ENCODE results near the gene SPNS2.

SPNS2 gene

GRCh38 chr17:4498461-4499397 lies at the start of gene SPNS2:
SPNS2 (plus strand) TSS chr17:4498881; CDS start chr17:4499048, 167 bp downstream.
- peak; percentile 51 for DNase-seq
- in situ Hi-C loops (cut with MboI; ENCODE audit: low pct_unique_long_range_greater_than_20kb, low sequenced_read_pairs): no loop called here

- in situ Hi-C loops (cut with MboI; ENCODE audit: low pct_unique_long_range_greater_than_20kb, low sequenced_read_pairs): no loop called here
- no peak for DNase-seq
Measured at GRCh38 chr17:4449736-4450135, 48.9 kb upstream of the SPNS2 start.

- no peak for DNase-seq
Measured at GRCh38 chr17:4450710-4451316, 47.9 kb upstream of the SPNS2 start.

GRCh38 chr17:4453812-4454591 lies 44.7 kb upstream of the SPNS2 start:
- peak; percentile 35 for DNase-seq
- in situ Hi-C loops (cut with MboI; ENCODE audit: low pct_unique_long_range_greater_than_20kb, low sequenced_read_pairs): no loop called here

More at GRCh38 chr17:4450710-4451316, 47.9 kb upstream of the SPNS2 start:
- in situ Hi-C loops (cut with MboI; ENCODE audit: low pct_unique_long_range_greater_than_20kb, low sequenced_read_pairs): no loop called here

GRCh38 chr17:4460661-4461060 lies 38.0 kb upstream of the SPNS2 start:
- in situ Hi-C loops (cut with MboI; ENCODE audit: low pct_unique_long_range_greater_than_20kb, low sequenced_read_pairs): no loop called here
- DNase-seq: no peak

DNA sequence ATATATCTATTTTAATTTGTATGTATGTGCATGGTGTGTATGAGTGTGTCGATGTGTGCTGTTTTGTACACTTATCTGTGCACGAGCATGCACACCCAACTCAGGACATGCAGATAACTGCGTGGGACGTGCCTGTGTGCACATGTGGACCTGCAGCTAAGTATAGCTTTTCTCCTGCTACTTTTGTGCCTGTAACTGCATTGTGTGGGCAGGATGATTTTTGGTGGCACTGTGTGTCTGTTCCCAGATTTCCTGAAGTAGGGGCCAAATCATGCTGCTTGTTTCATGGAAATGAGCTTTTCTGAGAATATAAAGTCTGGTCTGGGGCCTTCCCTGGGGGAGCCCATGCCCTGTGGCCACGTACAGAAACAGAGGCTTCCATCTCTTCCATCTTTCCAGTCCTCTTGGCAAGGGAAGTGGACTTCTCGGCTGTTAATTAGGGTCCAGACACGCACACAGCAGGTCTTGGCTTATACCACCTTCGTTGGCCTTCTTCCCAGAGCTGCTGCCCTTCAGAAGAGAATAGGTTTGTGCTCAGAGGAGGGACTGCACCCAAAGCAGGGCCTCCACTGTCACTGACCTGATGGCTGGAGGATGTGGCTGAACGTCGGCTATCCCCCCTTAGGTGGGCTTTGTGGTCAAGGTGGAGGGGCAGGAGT lies 34.7 kb upstream of the SPNS2 start:
- in situ Hi-C loops (cut with MboI; ENCODE audit: low pct_unique_long_range_greater_than_20kb, low sequenced_read_pairs): no loop called here
- DNase-seq: no peak

DNA sequence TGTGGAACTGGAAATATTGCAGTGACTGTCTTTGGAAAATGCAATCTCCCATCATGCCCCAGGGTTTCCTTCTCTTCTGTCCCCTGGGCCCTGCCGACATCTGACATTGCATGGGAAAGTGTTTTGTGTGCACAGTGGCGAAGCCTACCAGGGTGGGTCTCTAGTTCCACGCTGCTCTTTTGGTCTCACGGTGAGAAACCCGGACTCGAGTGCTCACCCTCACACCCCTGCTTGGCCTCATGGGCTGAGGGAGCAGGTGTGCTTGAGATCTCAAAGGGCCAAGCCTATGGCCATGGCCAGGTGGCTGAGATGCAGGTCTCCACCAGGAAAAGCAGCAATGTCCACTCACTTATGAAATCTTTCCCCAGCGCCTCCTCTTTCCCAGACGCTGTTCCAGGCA lies 32.9 kb upstream of the SPNS2 start:
- in situ Hi-C loops (cut with MboI; ENCODE audit: low pct_unique_long_range_greater_than_20kb, low sequenced_read_pairs): no loop called here
- DNase-seq: no peak

GRCh38 chr17:4467287-4467686 lies 31.4 kb upstream of the SPNS2 start:
- no peak for DNase-seq
- in situ Hi-C loops (cut with MboI; ENCODE audit: low pct_unique_long_range_greater_than_20kb, low sequenced_read_pairs): no loop called here

DNA sequence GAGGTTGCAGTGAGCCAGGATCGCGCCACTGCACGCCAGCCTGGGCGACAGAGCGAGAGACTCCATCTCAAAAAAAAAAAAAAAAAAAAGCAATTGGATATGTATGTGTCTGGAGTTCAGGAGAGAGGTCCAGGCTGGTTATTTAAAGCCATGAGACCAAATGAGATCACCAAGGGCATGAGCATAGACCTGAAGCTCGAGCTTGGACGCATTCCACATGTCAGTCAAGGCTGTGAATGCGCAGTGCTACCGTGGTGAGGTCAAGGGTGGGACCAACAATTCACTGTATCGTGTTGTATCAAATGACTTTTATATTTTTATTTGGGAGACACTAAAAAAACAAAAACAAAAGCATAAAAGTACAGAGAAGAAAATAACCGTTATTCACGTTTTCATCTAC lies 29.1 kb upstream of the SPNS2 start:
- in situ Hi-C loops (cut with MboI; ENCODE audit: low pct_unique_long_range_greater_than_20kb, low sequenced_read_pairs): no loop called here
- DNase-seq: no peak

- in situ Hi-C loops (cut with MboI; ENCODE audit: low pct_unique_long_range_greater_than_20kb, low sequenced_read_pairs): no loop called here
- no peak for DNase-seq
Measured at GRCh38 chr17:4472286-4472685, 26.4 kb upstream of the SPNS2 start.

DNA sequence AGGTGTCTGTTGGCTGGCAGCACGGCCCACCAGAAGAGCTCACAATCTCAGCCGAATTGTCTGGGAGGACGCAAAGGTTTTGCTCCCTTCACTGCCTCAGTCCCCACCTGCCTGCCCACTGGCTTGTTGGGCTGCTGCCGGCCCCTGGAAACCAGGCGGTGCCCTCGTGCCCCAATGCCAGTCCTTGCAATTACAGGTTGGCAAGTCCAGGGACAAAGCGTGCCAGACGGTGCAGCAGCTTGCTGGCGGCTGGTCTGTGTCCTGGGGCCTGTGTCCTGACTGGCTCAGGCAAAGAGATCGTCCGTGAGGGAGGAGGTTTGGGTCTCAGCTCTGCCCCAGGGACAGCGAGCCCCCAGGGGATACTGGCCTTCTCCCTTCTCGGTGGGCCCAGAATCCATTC lies 24.6 kb upstream of the SPNS2 start:
- in situ Hi-C loops (cut with MboI; ENCODE audit: low pct_unique_long_range_greater_than_20kb, low sequenced_read_pairs): no loop called here
- DNase-seq: no peak

DNA sequence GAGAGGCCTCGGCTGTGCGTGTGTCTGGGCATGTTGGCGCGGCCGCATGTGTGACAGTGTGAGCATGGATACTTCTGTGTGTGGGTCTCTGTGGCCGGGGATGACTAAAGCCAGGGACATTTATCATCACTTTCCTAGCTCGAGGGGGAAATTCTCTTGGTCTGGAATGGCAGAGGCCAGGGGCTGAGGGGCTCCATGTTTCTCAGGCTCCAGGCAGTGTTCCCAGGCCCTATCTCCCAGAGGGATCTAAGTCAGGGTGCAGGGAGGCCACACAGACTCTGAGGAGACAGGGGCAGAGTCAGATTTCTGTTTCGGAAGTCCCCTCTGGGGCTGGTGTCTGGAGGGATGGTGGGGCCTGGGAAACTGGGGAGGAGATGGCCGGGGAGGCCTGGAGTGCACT lies 23.7 kb upstream of the SPNS2 start:
- in situ Hi-C loops (cut with MboI; ENCODE audit: low pct_unique_long_range_greater_than_20kb, low sequenced_read_pairs): no loop called here
- no peak for DNase-seq

DNA sequence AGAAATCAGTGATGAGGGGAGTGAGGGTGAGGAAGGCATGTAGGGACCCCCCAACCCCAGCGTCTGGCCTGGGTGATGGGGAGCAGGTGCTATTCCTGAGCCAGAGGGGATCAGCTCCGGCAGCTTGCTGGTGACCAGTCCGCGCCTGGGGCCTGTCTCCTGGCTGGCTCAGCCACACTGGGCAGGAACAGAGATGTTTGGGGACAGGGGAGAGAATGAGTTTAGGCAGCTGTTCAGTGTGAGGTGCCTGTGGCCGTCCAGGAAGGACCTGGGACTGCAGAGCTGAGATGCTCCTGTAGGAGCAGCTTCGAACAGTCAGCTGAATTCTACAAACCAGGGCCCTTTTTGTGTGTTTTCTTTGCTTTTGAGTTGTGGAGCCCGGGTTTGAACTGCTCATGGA lies 23.2 kb upstream of the SPNS2 start:
- in situ Hi-C loops (cut with MboI; ENCODE audit: low pct_unique_long_range_greater_than_20kb, low sequenced_read_pairs): no loop called here
- no peak for DNase-seq

GRCh38 chr17:4476017-4476416 lies 22.7 kb upstream of the SPNS2 start:
- in situ Hi-C loops (cut with MboI; ENCODE audit: low pct_unique_long_range_greater_than_20kb, low sequenced_read_pairs): no loop called here
- DNase-seq: no peak

DNA sequence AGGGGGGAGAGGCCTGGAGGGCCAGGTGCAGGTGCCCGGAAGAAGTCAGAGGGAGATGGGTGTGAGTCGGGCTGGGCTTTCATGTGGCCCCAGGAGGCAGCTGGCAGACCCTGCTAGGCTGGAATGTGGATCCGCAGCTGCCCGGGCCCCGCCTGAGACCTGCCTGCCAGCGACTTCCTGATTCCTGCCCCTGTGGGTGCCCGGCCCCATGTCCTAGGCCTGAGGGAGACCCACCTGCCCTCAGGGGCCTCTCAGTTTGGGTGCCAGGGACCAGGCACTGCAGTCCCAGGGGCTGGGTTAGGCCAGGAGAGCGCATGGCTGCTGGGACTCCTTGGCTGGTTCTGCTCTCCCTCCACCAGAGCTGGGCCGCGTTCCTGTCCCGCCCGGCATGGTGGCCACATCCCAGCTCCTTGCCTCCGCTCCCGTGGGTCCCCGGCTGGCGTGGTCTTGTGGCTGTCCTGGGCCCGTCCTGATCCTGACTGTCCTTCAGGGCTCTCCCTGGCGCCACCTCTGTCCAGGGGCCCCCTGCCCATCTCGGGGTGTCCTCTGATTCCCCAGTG lies 22.1 kb upstream of the SPNS2 start:
- DNase-seq: no peak
- in situ Hi-C loops (cut with MboI; ENCODE audit: low pct_unique_long_range_greater_than_20kb, low sequenced_read_pairs): no loop called here

DNA sequence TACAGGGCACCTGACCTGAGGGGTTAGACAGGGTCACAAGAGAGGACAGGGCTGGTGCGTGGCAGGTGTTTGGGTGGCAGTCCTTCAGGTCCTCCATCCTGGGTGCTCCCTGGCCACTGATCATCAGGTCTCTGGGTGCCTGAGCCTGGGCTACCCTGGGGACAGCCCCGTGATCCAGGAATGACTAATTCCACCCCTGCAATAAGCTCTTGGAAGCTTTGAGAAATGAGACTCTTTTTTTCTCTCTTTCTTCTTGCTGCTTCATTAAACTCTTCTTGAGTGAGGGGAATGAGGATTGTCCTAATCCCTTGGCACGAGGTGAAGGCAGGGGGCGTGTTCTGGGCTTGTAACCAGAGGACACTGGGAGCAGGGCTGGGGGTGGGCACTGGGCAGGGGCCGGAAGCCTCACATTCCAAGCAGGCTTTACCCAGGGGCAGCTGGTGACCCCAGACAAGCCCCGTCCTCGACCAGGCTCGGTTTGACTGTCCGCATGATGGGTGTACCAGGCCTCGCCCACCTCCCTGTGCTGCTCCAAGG lies 21.4 kb upstream of the SPNS2 start:
- in situ Hi-C loops (cut with MboI; ENCODE audit: low pct_unique_long_range_greater_than_20kb, low sequenced_read_pairs): no loop called here
- no peak for DNase-seq

DNA sequence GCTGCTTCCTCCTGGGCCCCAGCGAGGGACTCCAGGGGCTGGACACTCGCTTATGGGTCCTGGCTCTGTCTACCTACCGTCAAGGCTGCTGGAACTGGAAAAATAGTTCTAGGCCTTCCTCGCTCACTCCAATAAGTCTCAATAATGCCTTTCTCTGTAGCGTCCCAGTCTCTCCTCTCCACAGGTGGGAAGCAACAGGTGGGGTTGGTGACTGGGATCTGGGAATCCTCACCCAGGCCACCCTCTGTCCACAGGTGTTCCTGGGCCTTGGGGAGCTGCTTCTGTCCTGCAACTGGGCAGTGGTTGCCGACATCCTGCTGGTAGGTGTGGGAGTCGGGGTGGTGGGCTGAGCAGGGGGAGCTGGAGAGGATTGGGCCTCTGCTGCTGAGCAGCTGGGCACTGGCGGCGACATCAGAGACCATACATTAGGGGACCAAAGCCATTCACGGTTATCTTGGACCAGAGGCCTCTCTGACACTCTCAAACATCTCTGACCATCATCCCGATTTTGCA lies 20.3 kb upstream of the SPNS2 start:
- in situ Hi-C loops (cut with MboI; ENCODE audit: low pct_unique_long_range_greater_than_20kb, low sequenced_read_pairs): no loop called here
- no peak for DNase-seq

DNA sequence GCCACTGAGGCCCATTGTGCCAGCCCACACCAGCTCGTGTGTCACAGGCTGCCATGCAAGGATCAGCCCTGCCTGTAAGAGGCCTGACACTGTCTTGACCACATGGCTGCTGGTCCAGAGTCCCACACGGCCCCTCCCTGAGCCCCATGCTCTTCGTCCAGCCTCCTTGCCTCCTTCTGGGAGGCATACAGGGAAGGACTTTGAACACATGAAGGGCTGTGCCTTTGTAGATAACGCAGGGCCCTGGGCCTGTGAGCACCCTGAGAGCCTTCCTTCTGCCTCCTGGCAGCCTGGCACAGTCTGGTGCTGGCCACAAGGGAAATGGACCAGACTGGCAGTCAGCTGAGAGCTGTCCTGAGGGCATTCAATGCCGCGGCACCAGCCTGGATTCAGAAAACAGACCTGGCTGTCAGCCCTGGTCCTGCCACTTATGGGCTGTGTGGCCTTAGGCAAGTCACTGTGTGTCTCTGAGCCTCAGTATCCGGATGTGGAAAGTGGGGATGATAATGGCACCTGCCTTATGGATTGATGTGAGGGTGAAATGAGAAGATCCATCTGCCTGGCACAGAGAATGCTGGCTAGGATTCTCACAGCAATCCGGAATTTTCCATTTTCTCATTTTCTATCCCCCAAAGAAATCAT lies 19.2 kb upstream of the SPNS2 start:
- in situ Hi-C loops (cut with MboI; ENCODE audit: low pct_unique_long_range_greater_than_20kb, low sequenced_read_pairs): no loop called here
- DNase-seq: no peak

Measured in KBM-7 (cell line).